Measurements from ENCODE around the gene ZFYVE19. TPM values are rescaled to one million over a fixed set of nuclear protein-coding genes. Genes with fewer than 3 reads are reported as not detected.
A peak's percentile ranks its signal among the peaks of the same experiment; 100 is the strongest.

The ZFYVE19 gene
- total RNA-seq, 1 donor = 17.3 TPM

GRCh38 chr15:40787991-40788390 is 18.9 kb upstream of the ZFYVE19 start:
- TF ChIP-seq CTCF (IDR thresholded peaks at IDR 0.05; ENCODE audit: insufficient read depth, low read depth, low read length) = no peak
- H3K4me3 ChIP-seq (ENCODE audit: low read depth, low read length) = no peak overlapping the region
- no peak for DNase-seq (ENCODE audit: low read depth)

- DNase-seq (ENCODE audit: low read depth) = no peak
- no peak overlapping the region for H3K4me3 ChIP-seq (ENCODE audit: low read depth, low read length)
- TF ChIP-seq CTCF (IDR thresholded peaks at IDR 0.05; ENCODE audit: insufficient read depth, low read depth, low read length) = no peak
These were observed 17.8 kb upstream of the ZFYVE19 start for GRCh38 chr15:40789119-40789518.

GRCh38 chr15:40789999-40790398 is 16.9 kb upstream of the ZFYVE19 start:
- TF ChIP-seq CTCF (IDR thresholded peaks at IDR 0.05; ENCODE audit: insufficient read depth, low read depth, low read length) = no peak
- H3K4me3 ChIP-seq (ENCODE audit: low read depth, low read length) = no peak overlapping the region
- DNase-seq (ENCODE audit: low read depth) = no peak

GRCh38 chr15:40790718-40791117 is 16.2 kb upstream of the ZFYVE19 start:
- TF ChIP-seq CTCF (IDR thresholded peaks at IDR 0.05; ENCODE audit: insufficient read depth, low read depth, low read length) = no peak
- H3K4me3 ChIP-seq (ENCODE audit: low read depth, low read length) = no peak overlapping the region
- DNase-seq (ENCODE audit: low read depth) = peak; percentile 27

- DNase-seq (ENCODE audit: low read depth) = no peak
- no peak for TF ChIP-seq CTCF (IDR thresholded peaks at IDR 0.05; ENCODE audit: insufficient read depth, low read depth, low read length)
- no peak overlapping the region for H3K4me3 ChIP-seq (ENCODE audit: low read depth, low read length)
These were observed 14.5 kb upstream of the ZFYVE19 start for GRCh38 chr15:40792394-40792793.

GRCh38 chr15:40793216-40793989 is 13.5 kb upstream of the ZFYVE19 start:
- DNase-seq (ENCODE audit: low read depth) = peak; percentile 89
- H3K4me3 ChIP-seq (ENCODE audit: low read depth, low read length) = no peak overlapping the region
- no peak for TF ChIP-seq CTCF (IDR thresholded peaks at IDR 0.05; ENCODE audit: insufficient read depth, low read depth, low read length)

- no peak for DNase-seq (ENCODE audit: low read depth)
These were observed 10.8 kb upstream of the ZFYVE19 start for GRCh38 chr15:40796041-40796440.

More at GRCh38 chr15:40796041-40796440, 10.8 kb upstream of the ZFYVE19 start:
- no peak overlapping the region for H3K4me3 ChIP-seq (ENCODE audit: low read depth, low read length)
- no peak for TF ChIP-seq CTCF (IDR thresholded peaks at IDR 0.05; ENCODE audit: insufficient read depth, low read depth, low read length)

All from fibroblast of villous mesenchyme (primary cell).